Naive B cell (primary cell): ENCODE measurements around the gene ALDH1L2. TPM values are rescaled to one million over a fixed set of nuclear protein-coding genes. Genes with fewer than 3 reads are reported as not detected.
"Not testable (repeated sequence)": the region's sequence is repeated elsewhere in the genome, so short reads cannot be mapped to it uniquely, and the experiment has no call there.

ENCODE experiments used
- ATAC-seq, 2 donors: fragments of 150-1000 bp; cut with Tn5 transposase; 2 replicates each; pipeline ENCODE4 v1.10.0; 2021; ENCODE audit warnings: low read depth in 2 of 2, mild to moderate bottlenecking in 2 of 2, moderate library complexity in 2 of 2
- DNase-seq: peaks from one replicate; pipeline ENCODE4 v3.0.0; 2022
- H3K27ac Mint-ChIP-seq, 6 donors: one replicate each; pipeline ENCODE4 v1.8.0; 2020 to 2022; ENCODE audit warnings: mild to moderate bottlenecking in 6 of 6, mixed read lengths in 6 of 6, moderate library complexity in 5 of 6, inconsistent platforms in 2 of 6
- H3K27me3 Mint-ChIP-seq, 3 donors: one replicate each; pipeline ENCODE4 v1.8.0; 2021 to 2022; ENCODE audit warnings: mixed read lengths in 3 of 3, mild to moderate bottlenecking in 1 of 3
- H3K36me3 Mint-ChIP-seq, 2 donors: one replicate each; pipeline ENCODE4 v1.8.0; 2020 to 2022; ENCODE audit warnings: mixed read lengths in 2 of 2, inconsistent platforms in 1 of 2, mild to moderate bottlenecking in 1 of 2
- H3K4me1 Mint-ChIP-seq, 3 donors: one replicate each; pipeline ENCODE4 v1.8.0; 2020 to 2022; ENCODE audit warnings: mixed read lengths in 3 of 3, inconsistent platforms in 1 of 3, mild to moderate bottlenecking in 1 of 3, moderate library complexity in 1 of 3
- H3K4me3 Mint-ChIP-seq, 8 donors: one replicate each; pipeline ENCODE4 v1.8.0; 2020 to 2022; ENCODE audit warnings: mild to moderate bottlenecking in 8 of 8, mixed read lengths in 8 of 8, moderate library complexity in 8 of 8, inconsistent platforms in 2 of 8
- H3K9me3 Mint-ChIP-seq, 7 donors: one replicate each; pipeline ENCODE4 v1.8.0; 2020 to 2022; ENCODE audit warnings: mixed read lengths in 7 of 7, mild to moderate bottlenecking in 5 of 7, inconsistent platforms in 2 of 7, moderate library complexity in 1 of 7
- polyA plus RNA-seq, 6 donors: library from polyadenylated mRNA; unstranded; fragments of 300-500 nt; fragmentation: Illumina TruSeq; gene quantifications; one replicate each; pipeline ENCODE4 v1.2.3, GENCODE V29; 2021; ENCODE audit warnings: low read depth in 6 of 6

Gene ALDH1L2
- polyA plus RNA-seq, 6 donors from 2014 or later = not detected

DNA sequence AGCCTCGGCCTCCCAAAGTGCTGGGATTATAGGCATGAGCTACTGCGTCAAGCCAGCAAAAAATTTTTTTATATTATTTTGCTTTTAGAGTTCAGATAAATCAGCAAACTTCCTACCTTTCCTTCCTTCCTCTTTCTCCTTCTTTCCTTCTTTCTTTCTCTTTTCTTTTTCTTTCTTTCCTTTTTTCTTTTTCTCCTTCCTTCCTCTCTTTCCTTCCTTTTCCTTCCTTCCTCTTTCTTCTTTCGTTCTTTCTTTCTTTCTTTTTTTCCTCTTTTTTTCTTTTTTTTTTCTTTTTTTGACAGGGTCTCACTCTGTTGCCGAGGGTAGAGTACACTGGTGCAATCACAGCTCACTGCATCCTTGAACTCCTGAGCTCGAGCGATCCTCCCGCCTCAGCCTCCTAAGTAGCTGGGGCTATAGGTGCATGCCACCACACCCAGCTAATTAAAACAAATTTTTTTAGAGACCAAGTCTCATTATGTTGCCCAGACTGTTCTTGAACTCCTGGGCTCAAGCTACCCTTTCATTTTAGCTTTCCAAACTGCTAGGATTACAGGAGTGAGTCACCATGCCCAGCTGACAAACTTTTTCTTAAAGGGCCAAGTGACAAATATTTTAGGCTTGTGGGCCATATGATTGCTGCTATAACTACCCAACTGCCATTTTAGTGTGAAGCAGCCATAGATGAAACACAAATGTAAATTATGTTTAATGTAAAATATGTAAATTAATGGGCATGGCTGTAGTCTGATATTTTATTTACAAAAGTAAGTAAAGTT lies 16.1 kb upstream of the ALDH1L2 start:
- DNase-seq = no peak
- Mint-ChIP-seq H3K9me3 (peaks cover 0 to 22% (median 10%) of the 10 kb centered on the region in 7 donors), H3K4me1 (peaks cover 0 to 11% (median 4%) of the 10 kb centered on the region in 3 donors), H3K27me3 (peaks cover 0 to 8% (median 5%) of the 10 kb centered on the region in 3 donors), H3K4me3 (peak overlapping the region in 1 of 8 donors; percentile 85), H3K36me3 (peaks cover 7 to 14% of the 10 kb centered on the region in 2 donors), H3K27ac (peak overlapping the region in 1 of 6 donors; percentile 69)
- ATAC-seq = no peak

DNA sequence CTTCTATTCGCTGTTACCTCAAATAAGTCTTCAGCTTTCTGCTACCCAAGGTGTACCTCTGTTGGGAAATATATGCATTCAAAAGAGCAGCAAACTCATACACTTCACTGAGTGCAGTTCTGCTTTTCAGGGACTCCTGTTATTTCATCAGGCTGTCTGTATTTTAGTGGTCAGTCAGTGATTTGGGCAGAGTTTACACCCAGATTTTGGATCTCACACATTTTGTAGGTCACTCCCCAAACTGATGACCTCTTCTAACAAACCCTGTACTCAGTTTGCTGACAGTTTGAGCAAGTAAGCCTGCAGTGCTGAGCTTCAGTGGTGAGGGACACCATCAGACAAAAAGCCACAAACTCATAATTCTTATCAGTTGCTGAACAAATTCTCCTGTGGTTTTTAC lies 15.1 kb upstream of the ALDH1L2 start:
- peaks cover 7 to 18% of the 10 kb centered on the region in 2 donors for H3K36me3 Mint-ChIP-seq
- H3K9me3 Mint-ChIP-seq = peaks cover 0 to 32% (median 16%) of the 10 kb centered on the region in 7 donors
- H3K4me1 Mint-ChIP-seq = peaks cover 0 to 11% (median 4%) of the 10 kb centered on the region in 3 donors
- H3K27ac Mint-ChIP-seq = no peak overlapping the region
- H3K4me3 Mint-ChIP-seq = no peak overlapping the region
- no peak for DNase-seq
- ATAC-seq = no peak
- peaks cover 0 to 8% (median 0%) of the 10 kb centered on the region in 3 donors for H3K27me3 Mint-ChIP-seq

DNA sequence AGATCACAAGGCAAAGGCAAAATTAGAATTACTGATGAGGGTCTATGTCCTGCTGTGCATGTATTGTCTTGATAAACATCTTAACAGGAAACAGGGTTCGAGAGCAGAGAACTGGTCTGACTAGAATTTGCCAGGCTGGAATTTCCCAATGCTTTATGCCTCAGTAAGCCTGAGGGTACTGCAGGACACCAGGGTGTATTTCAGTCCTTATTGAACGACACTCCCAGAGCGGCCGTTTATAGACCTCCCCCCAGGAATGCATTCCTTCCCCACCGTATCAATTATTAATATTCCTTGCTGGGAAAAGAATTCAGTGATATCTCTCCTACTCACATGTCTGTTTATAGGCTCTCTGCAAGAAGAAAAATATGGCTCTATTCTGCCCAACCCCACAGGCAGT lies 11.1 kb upstream of the ALDH1L2 start:
- ATAC-seq, H3K27ac Mint-ChIP-seq: not testable (repeated sequence)
- H3K27me3 Mint-ChIP-seq = peaks cover 0 to 13% (median 8%) of the 10 kb centered on the region in 3 donors

DNA sequence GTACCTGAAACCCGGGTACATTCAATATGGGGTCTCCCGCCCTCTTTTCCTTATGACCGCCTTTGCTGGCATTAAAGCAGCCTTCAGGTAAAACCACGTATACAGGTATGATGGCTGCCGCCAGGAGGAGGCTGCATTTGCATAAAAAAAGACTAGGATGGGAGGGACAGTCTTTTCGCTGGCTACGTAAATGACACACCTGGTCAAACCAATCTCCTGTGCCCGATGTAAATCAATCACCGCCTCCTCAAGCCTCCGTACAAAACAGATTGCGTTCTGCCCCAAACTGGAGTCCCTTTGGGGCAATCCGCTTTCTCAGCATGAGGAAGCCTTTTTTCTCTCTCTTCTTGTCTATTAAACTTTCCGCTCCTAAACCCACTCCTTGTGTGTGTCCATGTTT lies 8.1 kb upstream of the ALDH1L2 start:
- Mint-ChIP-seq H3K9me3 (peaks cover 0 to 30% (median 19%) of the 10 kb centered on the region in 7 donors), H3K27ac (no peak overlapping the region), H3K36me3 (peaks cover 0 to 14% of the 10 kb centered on the region in 2 donors), H3K27me3 (peaks cover 0 to 13% (median 0%) of the 10 kb centered on the region in 3 donors), H3K4me1 (peaks cover 0 to 4% (median 0%) of the 10 kb centered on the region in 3 donors), H3K4me3 (no peak overlapping the region)
- DNase-seq (no peak), ATAC-seq (no peak)

More for the DNA sequence above, 11.1 kb upstream of the ALDH1L2 start:
- Mint-ChIP-seq H3K9me3 (peaks cover 0 to 36% (median 20%) of the 10 kb centered on the region in 7 donors), H3K36me3 (peaks cover 7 to 18% of the 10 kb centered on the region in 2 donors)
- not testable (repeated sequence) for H3K4me1 Mint-ChIP-seq, H3K4me3 Mint-ChIP-seq, DNase-seq

DNA sequence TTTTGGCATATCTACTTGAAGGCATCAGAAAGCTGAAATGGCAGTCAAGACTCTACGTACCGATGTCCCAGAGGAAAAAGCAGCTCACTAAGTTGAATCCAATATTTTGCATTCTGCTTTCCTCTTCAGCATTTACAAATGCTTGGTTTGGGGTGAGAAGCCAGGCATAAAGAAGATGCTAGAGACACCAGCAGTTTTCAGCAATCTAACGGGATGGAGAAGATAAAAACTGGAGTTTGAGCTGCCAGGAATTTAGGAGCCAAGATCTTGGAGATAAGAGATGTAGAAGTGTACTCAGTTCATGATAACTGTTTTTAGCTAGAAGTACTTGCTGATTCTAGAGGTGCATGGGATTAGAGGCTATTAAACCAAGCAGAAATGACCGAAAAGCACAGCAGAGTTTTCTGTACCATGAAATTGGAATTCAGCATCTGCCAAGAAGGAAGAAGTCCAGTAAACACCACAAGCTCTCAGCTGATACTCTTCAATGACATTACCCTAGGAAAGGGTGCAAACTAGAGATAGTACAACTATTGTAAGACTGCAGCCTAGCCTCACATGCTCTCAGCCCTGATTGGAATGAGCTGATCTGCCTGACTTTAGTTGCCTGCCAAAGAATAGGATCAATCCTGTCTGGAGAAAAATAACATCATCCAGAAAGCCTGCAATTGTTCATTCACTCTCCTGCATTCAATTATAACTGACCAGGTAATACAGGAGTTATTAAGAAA lies 7.4 kb upstream of the ALDH1L2 start:
- H3K9me3 Mint-ChIP-seq = peaks cover 0 to 27% (median 18%) of the 10 kb centered on the region in 7 donors
- no peak for ATAC-seq
- no peak overlapping the region for H3K27ac Mint-ChIP-seq
- peaks cover 0 to 13% (median 0%) of the 10 kb centered on the region in 3 donors for H3K27me3 Mint-ChIP-seq
- H3K36me3 Mint-ChIP-seq = peaks cover 0 to 13% of the 10 kb centered on the region in 2 donors
- no peak for DNase-seq
- H3K4me3 Mint-ChIP-seq = no peak overlapping the region
- peaks cover 0 to 4% (median 0%) of the 10 kb centered on the region in 3 donors for H3K4me1 Mint-ChIP-seq

DNA sequence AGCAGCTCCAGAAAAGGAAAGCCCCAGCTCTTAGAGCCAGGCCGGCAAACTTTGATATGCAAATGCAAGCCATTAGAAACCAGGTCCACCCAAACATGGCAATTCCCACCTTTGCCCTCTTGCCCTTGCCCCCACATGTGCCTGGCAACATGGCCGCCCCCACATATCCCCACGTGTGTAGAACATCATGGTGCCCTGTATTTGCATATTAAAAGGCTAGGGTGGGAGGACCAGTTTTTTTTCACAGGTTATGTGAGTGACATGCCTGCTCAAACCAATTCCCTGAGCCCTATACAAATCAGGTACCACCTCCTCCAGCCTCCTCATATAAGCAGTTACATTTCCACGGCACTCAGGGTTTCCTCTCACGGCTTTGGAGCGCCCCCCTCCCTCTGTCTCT lies 6.1 kb upstream of the ALDH1L2 start:
- Mint-ChIP-seq H3K27ac (no peak overlapping the region), H3K4me3 (no peak overlapping the region), H3K4me1 (peaks cover 0 to 4% (median 0%) of the 10 kb centered on the region in 3 donors), H3K9me3 (peaks cover 0 to 25% (median 16%) of the 10 kb centered on the region in 7 donors), H3K36me3 (peaks cover 0 to 9% of the 10 kb centered on the region in 2 donors), H3K27me3 (peaks cover 0 to 17% (median 4%) of the 10 kb centered on the region in 3 donors)
- DNase-seq (no peak), ATAC-seq (no peak)

DNA sequence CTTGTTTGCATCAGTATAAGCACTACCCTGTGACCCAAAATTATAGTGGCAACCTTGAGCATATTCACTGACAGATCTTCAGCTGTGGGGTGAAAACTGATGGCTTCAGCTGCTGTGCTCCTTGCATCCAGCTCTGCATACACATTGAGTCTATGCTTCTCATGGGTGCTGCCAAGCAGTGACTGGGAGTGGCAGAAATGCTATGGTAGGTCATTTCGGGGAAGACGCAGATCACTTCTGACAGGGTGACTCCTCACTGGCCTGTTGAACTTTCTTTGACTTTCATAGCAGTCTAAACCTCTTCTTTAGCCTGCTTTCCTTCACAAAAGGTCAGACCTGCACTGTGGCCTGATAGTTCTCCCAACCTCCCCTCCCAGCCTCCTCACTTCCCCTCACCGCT lies 5.6 kb upstream of the ALDH1L2 start:
- Mint-ChIP-seq H3K4me1 (peaks cover 0 to 4% (median 0%) of the 10 kb centered on the region in 3 donors), H3K36me3 (peaks cover 0 to 6% of the 10 kb centered on the region in 2 donors), H3K27ac (peak overlapping the region in 2 of 6 donors; percentile 13 to 22), H3K27me3 (peaks cover 0 to 19% (median 6%) of the 10 kb centered on the region in 3 donors), H3K4me3 (peak overlapping the region in 1 of 8 donors; percentile 29), H3K9me3 (peaks cover 0 to 21% (median 12%) of the 10 kb centered on the region in 7 donors)
- no peak for DNase-seq
- ATAC-seq = no peak

DNA sequence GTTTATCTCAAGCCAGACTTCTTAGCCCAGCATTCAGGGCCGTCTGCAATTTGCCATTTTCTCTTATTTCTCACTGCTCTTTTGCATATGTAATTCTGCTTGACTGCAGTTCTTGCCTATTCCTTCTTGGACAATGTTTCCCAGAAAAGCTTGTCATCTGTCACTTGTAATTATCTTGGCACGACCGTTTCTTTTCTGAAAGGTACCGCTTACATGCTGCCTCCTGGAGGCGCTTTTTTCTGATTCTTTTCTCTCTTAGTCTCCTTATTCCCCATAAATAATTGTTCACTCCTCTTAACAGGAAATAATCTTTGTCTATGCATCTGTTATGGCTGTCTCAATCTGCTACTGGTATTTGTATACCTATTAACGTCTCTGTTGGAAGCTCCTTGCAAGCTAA lies 1.2 kb upstream of the ALDH1L2 start:
- Mint-ChIP-seq H3K4me1 (peaks cover 9 to 10% (median 10%) of the 10 kb centered on the region in 3 donors), H3K4me3 (peak overlapping the region in 7 of 8 donors; percentile 32 to 72 (median 54)), H3K27me3 (peaks cover 5 to 19% (median 10%) of the 10 kb centered on the region in 3 donors), H3K9me3 (peaks cover 0 to 15% (median 11%) of the 10 kb centered on the region in 7 donors), H3K36me3 (peaks cover 0 to 6% of the 10 kb centered on the region in 2 donors), H3K27ac (peak overlapping the region in 2 of 6 donors; percentile 15 to 40)
- DNase-seq = no peak
- ATAC-seq = no peak

DNA sequence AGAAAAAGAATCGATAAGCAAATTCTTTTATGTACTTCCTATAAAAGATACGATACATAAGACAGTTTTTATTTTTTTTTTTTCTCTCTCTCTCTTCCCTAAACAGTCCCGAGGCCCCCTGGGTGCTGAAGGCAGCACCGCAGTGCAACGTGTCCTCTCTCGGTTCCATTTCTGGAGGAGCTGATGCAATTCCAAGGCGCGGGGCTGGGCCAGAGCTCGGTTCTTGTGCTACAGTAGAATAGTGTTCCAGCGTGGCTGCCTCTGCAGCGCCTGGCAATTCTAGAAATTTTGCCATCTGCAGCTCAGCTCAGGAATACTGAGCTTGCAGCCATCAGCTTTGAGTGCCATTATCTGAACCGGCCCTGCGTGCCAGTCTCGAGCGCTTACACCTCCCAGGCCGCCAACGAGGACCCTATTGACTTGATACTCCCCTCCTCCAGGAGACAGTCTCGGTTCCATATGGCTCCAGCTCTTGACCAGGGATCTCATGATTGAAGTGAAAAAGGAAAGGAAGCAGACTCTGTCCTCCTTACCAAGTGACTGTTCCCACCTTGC lies 630 bp downstream of the ALDH1L2 start:
- Mint-ChIP-seq H3K27ac (peak overlapping the region in 3 of 6 donors; percentile 7 to 69 (median 49)), H3K4me3 (peak overlapping the region; percentile 64 to 92 (median 82)), H3K9me3 (peaks cover 0 to 15% (median 11%) of the 10 kb centered on the region in 7 donors), H3K27me3 (peaks cover 5 to 22% (median 10%) of the 10 kb centered on the region in 3 donors), H3K36me3 (peaks cover 0 to 6% of the 10 kb centered on the region in 2 donors), H3K4me1 (peaks cover 9 to 10% (median 9%) of the 10 kb centered on the region in 3 donors)
- DNase-seq = no peak
- ATAC-seq = peak; percentile 36 to 47

DNA sequence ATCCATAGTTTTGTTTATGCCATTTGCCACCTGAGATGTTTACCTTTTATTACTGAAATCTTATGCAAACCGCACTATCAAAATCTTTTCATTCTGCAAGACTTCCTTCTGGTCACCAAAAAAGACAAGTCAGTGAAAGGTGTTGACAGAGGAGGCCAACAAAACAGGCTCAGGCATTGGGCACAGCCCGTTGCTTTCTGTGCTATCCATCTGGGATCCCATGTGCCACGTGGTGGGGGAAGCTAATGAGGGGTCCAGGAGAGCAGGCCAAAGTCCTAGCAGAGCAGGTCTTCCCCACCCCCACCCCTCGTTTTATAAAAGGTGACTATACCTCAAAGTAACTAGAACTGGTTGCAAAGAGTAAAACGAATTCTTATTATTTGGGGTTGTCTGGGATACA lies 1.2 kb downstream of the ALDH1L2 start:
- Mint-ChIP-seq H3K27me3 (peaks cover 9 to 25% (median 10%) of the 10 kb centered on the region in 3 donors), H3K4me1 (peaks cover 9 to 10% (median 9%) of the 10 kb centered on the region in 3 donors), H3K27ac (peak overlapping the region in 1 of 6 donors; percentile 28), H3K36me3 (peaks cover 0 to 6% of the 10 kb centered on the region in 2 donors), H3K9me3 (peaks cover 0 to 15% (median 11%) of the 10 kb centered on the region in 7 donors), H3K4me3 (no peak overlapping the region)
- ATAC-seq = no peak
- DNase-seq = no peak

DNA sequence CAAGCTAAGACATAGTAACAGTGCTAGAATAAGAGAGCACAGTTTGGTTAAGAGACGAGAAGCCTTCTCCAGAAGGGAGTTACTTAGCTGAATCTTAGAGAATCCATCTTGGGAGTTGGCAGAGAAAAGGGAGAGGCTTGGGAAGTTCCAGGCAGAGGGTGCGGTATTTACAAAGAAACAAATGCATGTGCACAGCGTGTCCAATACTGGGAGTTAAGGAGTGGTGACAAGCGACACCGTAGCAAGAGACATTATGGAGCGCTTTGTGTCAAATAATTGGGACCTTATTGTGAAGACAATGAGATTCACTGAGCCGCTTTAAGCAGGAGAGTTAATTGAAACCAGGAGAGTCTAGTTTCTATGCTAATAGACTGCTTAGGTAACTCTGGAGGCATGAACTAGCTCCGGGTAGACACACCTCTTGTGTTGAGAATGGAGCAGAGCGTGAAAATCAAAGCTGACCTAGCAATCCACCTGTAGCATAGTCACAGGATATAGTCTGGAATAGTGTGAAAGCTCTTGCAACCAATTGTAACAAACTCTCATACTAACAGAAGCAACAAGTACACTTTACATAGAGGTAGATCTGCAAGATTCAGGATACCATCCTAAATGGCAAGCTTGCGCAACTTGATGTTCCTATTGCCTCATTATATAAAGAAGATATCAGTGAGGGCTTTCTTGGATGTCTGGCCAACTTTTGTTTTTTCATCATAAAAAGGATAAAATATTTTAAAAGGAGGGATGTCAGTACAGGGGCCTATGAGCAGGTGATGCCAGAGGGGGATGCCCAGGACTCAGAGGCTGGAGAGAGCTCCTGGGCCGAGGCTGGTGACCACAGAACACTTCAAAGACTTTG lies 5.3 kb downstream of the ALDH1L2 start:
- no peak for DNase-seq
- Mint-ChIP-seq H3K36me3 (no peaks in the 10 kb centered on the region), H3K4me1 (peaks cover 7% of the 10 kb centered on the region in 3 donors), H3K4me3 (peak overlapping the region in 1 of 8 donors; percentile 22), H3K27me3 (peaks cover 5 to 18% (median 9%) of the 10 kb centered on the region in 3 donors), H3K27ac (no peak overlapping the region), H3K9me3 (peaks cover 0 to 2% (median 0%) of the 10 kb centered on the region in 7 donors)
- ATAC-seq = no peak

DNA sequence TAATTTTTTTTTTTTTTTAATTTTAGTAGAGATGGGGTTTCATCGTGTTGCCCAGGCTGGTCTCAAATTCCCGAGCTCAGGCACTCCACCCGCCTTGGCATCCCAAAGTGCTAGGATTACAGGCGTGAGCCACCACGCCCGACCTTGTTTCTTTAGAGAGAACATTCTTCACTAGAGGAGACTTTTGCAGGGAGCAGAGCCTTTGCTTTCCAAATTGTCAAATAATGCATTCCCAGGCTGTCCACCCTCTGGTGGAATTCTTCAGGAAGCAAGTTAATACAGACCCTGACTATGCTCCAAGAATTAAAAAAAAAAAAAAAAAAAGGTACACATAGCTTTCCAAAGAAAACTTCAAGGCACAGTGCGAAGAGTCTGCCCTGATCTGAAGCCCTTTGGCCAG lies 6.8 kb downstream of the ALDH1L2 start:
- Mint-ChIP-seq H3K36me3 (no peaks in the 10 kb centered on the region), H3K27ac (no peak overlapping the region), H3K4me1 (no peaks in the 10 kb centered on the region), H3K4me3 (no peak overlapping the region), H3K27me3 (peaks cover 0 to 6% (median 5%) of the 10 kb centered on the region in 3 donors), H3K9me3 (no peaks in the 10 kb centered on the region)
- no peak for ATAC-seq
- no peak for DNase-seq
